ENCODE results near the gene GNG12.

The GNG12 gene

GRCh38 chr1:67755160-67755559 is 78.1 kb downstream of the GNG12 start:
- no peak overlapping the region for H3K4me3 Mint-ChIP-seq
- peaks cover 50% of the 10 kb centered on the region for H3K4me1 Mint-ChIP-seq
- no peaks in the 10 kb centered on the region for H3K9me3 Mint-ChIP-seq

DNA sequence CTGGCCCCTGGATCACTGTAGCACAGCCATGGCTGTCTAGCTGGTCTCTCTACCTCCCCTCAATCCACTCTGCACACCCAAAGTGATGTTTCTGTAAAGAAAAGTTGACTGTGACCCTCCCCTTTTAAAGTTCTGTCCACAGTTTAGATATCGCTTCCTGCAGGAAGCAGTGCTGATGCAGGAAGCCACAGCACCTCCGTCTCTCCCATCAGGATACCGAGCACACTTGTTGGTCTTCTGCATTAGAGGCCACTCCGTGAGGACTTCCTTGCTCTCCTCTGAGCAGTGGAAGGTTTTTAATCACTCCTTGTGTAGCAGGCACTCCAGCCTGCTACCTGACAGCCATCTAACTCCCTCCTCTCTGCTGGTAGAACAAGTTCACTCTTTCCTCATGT is 78.7 kb downstream of the GNG12 start:
- TF ChIP-seq, protein P1, sequence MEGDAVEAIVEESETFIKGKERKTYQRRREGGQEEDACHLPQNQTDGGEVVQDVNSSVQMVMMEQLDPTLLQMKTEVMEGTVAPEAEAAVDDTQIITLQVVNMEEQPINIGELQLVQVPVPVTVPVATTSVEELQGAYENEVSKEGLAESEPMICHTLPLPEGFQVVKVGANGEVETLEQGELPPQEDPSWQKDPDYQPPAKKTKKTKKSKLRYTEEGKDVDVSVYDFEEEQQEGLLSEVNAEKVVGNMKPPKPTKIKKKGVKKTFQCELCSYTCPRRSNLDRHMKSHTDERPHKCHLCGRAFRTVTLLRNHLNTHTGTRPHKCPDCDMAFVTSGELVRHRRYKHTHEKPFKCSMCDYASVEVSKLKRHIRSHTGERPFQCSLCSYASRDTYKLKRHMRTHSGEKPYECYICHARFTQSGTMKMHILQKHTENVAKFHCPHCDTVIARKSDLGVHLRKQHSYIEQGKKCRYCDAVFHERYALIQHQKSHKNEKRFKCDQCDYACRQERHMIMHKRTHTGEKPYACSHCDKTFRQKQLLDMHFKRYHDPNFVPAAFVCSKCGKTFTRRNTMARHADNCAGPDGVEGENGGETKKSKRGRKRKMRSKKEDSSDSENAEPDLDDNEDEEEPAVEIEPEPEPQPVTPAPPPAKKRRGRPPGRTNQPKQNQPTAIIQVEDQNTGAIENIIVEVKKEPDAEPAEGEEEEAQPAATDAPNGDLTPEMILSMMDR (IDR thresholded peaks at IDR 0.05; ENCODE audit: unreplicated experiment in 3 of 3), result no peak
- Mint-ChIP-seq H3K9me3 (no peaks in the 10 kb centered on the region), H3K4me1 (peaks cover 50% of the 10 kb centered on the region), H3K27ac (peak overlapping the region; percentile 41 to 97 (median 92)), H3K27me3 (ENCODE audit: low read depth) (no peaks in the 10 kb centered on the region), H3K4me3 (no peak overlapping the region), H3K36me3 (ENCODE audit: low read depth) (no peaks in the 10 kb centered on the region)

More at GRCh38 chr1:67755160-67755559, 78.1 kb downstream of the GNG12 start:
- Mint-ChIP-seq H3K36me3 (ENCODE audit: low read depth) (no peaks in the 10 kb centered on the region), H3K27me3 (ENCODE audit: low read depth) (no peaks in the 10 kb centered on the region), H3K27ac (peak overlapping the region in 2 of 3 experiments; percentile 41 to 92)
- TF ChIP-seq, protein P1 (IDR thresholded peaks at IDR 0.05; ENCODE audit: unreplicated experiment in 3 of 3), result no peak

DNA sequence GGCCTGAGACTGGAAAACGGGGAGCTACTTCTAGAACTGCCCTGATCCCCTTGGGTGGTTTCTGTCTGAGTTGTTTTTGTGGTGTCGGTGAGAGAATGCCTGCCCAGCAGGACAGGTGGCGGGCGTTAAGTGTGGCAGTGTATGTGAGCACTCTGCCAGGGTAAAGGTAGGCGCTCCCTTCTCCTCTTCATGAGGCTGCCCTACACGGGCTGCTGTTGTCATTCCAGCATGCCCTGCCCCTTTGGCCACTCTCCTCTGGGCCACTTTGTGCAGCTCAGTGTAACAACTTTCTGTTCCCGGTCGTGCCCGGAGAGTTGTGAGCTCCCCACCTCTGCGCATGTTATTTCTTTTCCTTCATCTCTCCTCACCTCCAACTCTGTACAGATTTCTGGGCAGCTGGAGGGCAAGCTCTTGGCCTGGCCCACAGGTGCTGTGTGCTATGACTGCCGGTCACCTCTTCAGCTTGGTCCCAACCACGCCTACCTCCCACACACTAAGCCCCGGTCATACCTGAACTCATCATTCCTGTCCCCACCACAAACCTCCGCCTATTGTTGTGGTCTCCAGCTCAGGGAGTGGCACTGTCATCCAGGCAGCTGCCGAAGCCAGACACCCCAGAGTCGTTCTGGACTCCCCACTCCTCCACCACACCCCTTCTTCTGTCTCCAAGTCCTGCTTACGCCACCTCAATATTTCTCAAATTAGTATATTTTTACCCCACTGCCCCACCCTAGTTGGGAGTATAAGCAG is 79.3 kb downstream of the GNG12 start:
- Mint-ChIP-seq H3K36me3 (ENCODE audit: low read depth) (no peaks in the 10 kb centered on the region), H3K4me1 (peaks cover 53% of the 10 kb centered on the region), H3K27me3 (ENCODE audit: low read depth) (no peaks in the 10 kb centered on the region), H3K27ac (peak overlapping the region; percentile 41 to 97 (median 92)), H3K9me3 (no peaks in the 10 kb centered on the region), H3K4me3 (peak overlapping the region in 2 of 3 experiments; percentile 36 to 47)
- TF ChIP-seq, protein P1 (IDR thresholded peaks at IDR 0.05; ENCODE audit: unreplicated experiment in 3 of 3), result no peak

- Mint-ChIP-seq H3K9me3 (no peaks in the 10 kb centered on the region), H3K4me3 (no peak overlapping the region), H3K36me3 (ENCODE audit: low read depth) (no peaks in the 10 kb centered on the region), H3K27ac (peak overlapping the region; percentile 22 to 68 (median 40)), H3K4me1 (peaks cover 69% of the 10 kb centered on the region), H3K27me3 (ENCODE audit: low read depth) (no peaks in the 10 kb centered on the region)
- TF ChIP-seq, protein P1 (IDR thresholded peaks at IDR 0.05; ENCODE audit: unreplicated experiment in 3 of 3), result no peak
Measured at GRCh38 chr1:67752306-67752705, 81.0 kb downstream of the GNG12 start.

- Mint-ChIP-seq H3K9me3 (no peaks in the 10 kb centered on the region), H3K4me3 (no peak overlapping the region), H3K36me3 (ENCODE audit: low read depth) (no peaks in the 10 kb centered on the region), H3K27me3 (ENCODE audit: low read depth) (no peaks in the 10 kb centered on the region), H3K4me1 (peaks cover 85% of the 10 kb centered on the region), H3K27ac (peak overlapping the region; percentile 89 to 92 (median 90))
- TF ChIP-seq, protein P1 (IDR thresholded peaks at IDR 0.05; ENCODE audit: unreplicated experiment in 3 of 3), result no peak
Measured at GRCh38 chr1:67750691-67751054, 82.6 kb downstream of the GNG12 start.

Data from nephron (organoid).